Bronchial epithelial cell (primary cell): ENCODE measurements around the gene CASP6. TPM values are rescaled to one million over a fixed set of nuclear protein-coding genes. Genes with fewer than 3 reads are reported as not detected.

ENCODE experiments used
- DNase-seq: peaks from one replicate; pipeline ENCODE4 v3.0.0-alpha.2; 2010; ENCODE audit warnings: low read depth
- FAIRE-seq: peaks from 2 replicates; lab custom pipeline; 2011; peaks lifted over from hg19 to GRCh38; lab: Jason Lieb, UNC
- H3K27me3 ChIP-seq: 2 replicates; pipeline ENCODE4 v1.5.1; 2011; ENCODE audit warnings: low read length; ENCODE audit not compliant: control insufficient read depth, insufficient read depth
- H3K36me3 ChIP-seq: 2 replicates; pipeline ENCODE4 v1.5.1; 2011; ENCODE audit warnings: low read length; ENCODE audit not compliant: control insufficient read depth, insufficient read depth
- H3K4me3 ChIP-seq: 2 replicates; pipeline ENCODE4 v1.5.1; 2011; ENCODE audit warnings: mild to moderate bottlenecking, low read depth, low read length, control low read depth
- total RNA-seq: library from RNA; depleted of rRNA; stranded (reverse); fragments of >200 nt; gene quantifications from 2 replicates; pipeline ENCODE4 v1.2.1, GENCODE V29; 2014
- TF ChIP-seq, protein P1 (sequence below): IDR thresholded peaks from 2 replicates; pipeline ENCODE4 v1.5.1; 2011; ENCODE audit warnings: mild to moderate bottlenecking, moderate library complexity, low read length, control low read depth, inconsistent platforms; ENCODE audit not compliant: insufficient read depth, severe bottlenecking

The CASP6 gene
- total RNA-seq, 1 donor from 2014 or later = 54.0 TPM

DNA sequence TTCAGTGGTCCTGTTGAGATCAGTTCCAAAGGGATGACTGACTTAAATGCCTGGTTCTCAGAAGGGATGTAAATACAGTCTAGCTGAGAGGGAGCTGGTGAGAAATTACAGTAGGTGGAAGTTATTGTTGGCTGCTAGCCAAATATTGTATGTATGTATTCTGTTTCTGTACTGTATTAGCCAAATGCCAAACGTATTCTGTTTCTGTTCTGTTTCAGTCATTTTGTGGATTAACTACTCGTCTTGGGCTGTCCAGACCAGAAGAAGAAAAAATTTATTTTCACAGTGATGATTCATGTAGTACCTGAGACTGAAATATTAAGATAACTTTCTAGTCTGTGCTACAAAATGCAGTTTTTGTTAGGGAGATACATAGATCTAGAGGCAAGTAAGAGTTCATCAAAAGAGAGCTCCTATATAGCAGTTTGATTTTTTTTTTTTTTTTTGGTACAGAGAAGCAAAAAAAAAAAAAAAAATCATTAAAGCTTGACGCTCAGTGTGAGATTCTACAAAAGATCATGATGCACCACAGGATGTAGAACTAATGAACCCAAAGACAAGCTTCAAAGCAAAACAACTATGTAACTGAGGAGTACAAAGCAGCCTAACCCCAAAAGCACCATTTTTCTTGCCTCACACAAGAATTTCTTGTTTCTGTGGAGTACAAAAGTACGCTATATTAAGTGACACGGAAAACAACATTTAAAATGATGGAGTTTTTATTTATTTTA is 54.8 kb downstream of the CASP6 start:
- Histone ChIP-seq H3K4me3 (no peak overlapping the region), H3K36me3 (no peaks in the 10 kb centered on the region), H3K27me3 (no peaks in the 10 kb centered on the region)
- FAIRE-seq = no peak
- DNase-seq = no peak
- TF ChIP-seq, protein P1, sequence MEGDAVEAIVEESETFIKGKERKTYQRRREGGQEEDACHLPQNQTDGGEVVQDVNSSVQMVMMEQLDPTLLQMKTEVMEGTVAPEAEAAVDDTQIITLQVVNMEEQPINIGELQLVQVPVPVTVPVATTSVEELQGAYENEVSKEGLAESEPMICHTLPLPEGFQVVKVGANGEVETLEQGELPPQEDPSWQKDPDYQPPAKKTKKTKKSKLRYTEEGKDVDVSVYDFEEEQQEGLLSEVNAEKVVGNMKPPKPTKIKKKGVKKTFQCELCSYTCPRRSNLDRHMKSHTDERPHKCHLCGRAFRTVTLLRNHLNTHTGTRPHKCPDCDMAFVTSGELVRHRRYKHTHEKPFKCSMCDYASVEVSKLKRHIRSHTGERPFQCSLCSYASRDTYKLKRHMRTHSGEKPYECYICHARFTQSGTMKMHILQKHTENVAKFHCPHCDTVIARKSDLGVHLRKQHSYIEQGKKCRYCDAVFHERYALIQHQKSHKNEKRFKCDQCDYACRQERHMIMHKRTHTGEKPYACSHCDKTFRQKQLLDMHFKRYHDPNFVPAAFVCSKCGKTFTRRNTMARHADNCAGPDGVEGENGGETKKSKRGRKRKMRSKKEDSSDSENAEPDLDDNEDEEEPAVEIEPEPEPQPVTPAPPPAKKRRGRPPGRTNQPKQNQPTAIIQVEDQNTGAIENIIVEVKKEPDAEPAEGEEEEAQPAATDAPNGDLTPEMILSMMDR = no peak

DNA sequence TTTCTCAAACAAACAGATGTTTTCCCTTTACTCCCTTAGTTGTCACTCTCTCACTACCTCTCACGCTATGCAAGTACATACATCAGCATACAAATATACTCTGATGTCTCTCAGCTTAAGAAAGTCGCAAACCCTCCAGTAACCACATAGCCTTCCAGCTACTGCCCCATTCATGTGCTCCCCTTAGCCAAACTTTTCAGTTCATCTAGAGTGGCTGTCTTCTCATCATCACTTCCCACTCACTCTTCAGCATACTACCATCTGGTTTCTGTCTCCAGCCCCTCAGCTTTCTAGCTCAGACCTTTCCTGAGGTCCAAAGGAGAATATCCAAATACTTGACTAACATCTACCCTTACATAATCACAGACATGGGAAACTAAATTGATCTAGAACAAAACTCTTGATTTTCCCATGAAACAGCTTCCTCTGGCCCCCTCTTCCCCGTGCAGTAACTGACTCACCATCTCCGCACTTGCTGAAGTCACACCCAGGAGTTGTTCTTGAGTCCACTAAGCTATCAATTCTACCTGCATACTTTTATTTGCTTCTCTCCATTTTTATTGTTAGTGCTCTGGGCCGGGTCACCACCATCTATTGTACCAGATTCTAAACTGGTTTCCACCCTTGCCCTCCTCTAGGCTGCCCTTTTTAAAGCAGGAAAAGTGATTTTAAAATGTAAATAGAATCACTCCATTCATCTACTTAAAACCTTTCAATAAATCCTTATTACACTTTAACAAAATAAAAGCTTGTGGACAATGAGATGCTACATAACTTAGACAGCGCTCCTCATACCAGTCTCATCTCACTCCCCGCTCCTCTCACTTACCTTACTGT is 57.2 kb downstream of the CASP6 start:
- FAIRE-seq (peak; percentile 75), DNase-seq (no peak)
- Histone ChIP-seq H3K27me3 (no peaks in the 10 kb centered on the region), H3K4me3 (no peak overlapping the region), H3K36me3 (no peaks in the 10 kb centered on the region)
- TF ChIP-seq, protein P1 = no peak

DNA sequence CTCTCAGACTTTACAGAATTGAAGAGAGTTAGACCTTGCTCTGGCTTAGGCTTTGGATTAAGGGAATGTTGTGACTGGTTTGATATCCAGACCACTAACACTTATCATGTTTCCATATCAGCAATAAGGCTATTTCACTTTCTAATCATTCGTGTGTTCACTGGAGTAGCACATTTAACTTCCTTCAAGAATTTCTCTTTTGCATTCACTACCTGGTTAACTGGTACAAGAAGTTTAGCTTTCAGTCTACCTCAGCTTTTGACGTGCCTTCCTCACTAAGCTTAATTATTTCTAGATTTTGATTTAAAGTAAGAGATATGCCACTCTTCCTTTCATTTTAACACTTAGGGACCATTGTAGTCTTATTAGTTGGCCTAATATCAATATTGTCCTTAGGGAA is 62.6 kb downstream of the CASP6 start:
- TF ChIP-seq, protein P1 = no peak
- FAIRE-seq = no peak
- DNase-seq = no peak

More for the DNA sequence above, 62.6 kb downstream of the CASP6 start:
- Histone ChIP-seq H3K27me3 (no peaks in the 10 kb centered on the region), H3K4me3 (no peak overlapping the region), H3K36me3 (no peaks in the 10 kb centered on the region)

Other genes with a start within 250 kb of the CASP6 start
- 4.7 and 5.1 TPM in 2 replicates for gene MCUB, start 143.2 kb downstream of the CASP6 start, total RNA-seq
- 52.1 and 54.0 TPM in 2 replicates for gene PLA2G12A, start 26.6 kb upstream of the CASP6 start, total RNA-seq
- gene CFI, start 98.6 kb upstream of the CASP6 start, total RNA-seq = 0.13 TPM in 1 of 2 replicates, not detected in the other
- 6.1 and 6.8 TPM in 2 replicates for gene GAR1, start 112.3 kb upstream of the CASP6 start, total RNA-seq
- gene RRH, start 124.5 kb upstream of the CASP6 start, total RNA-seq = 0.26 and 0.38 TPM in 2 replicates
- under 0.01 TPM in 2 replicates for gene LRIT3, start 144.7 kb upstream of the CASP6 start, total RNA-seq
- gene EGF, start 209.4 kb upstream of the CASP6 start, total RNA-seq = 0.51 and 1.1 TPM in 2 replicates